Spleen (tissue), 7 donors: ENCODE measurements around the gene CASP3.
"Not testable (repeated sequence)": the region's sequence is repeated elsewhere in the genome, so short reads cannot be mapped to it uniquely, and the experiment has no call there.

Experiments
- CTCF ChIP-seq, 11 experiments: fragments of 200-600 bp in 7 of 11; fragments of 450-650 bp in 4 of 11; sonication (generic) in 4 of 11; IDR thresholded peaks in 8 of 11; conservative IDR thresholded peaks in 3 of 11; 1 replicate in 7 of 11; 2 replicates in 4 of 11; pipeline versions ENCODE4 v1.4.0 to v1.8.0; 2016 to 2021; ENCODE audit warnings: antibody characterized with exemption in 11 of 11, inconsistent platforms in 4 of 11, mild to moderate bottlenecking in 1 of 11
- POLR2A ChIP-seq, 3 donors: fragments of 450-650 bp; IDR thresholded peaks; one replicate each; pipeline ENCODE4 v1.5.1; 2017; ENCODE audit warnings: antibody characterized with exemption in 3 of 3, mild to moderate bottlenecking in 1 of 3
- donor health status: DM: no; HTN: no; CAD: no; lungs with moderate emphysema.
- donor health status: DM: no; HTN: no; CAD: no.
- donor health status: DM: no; HTN: no; CAD: no.

GRCh38 chr4:184607429-184607828 lies 41.8 kb downstream of the CASP3 start:
- TF ChIP-seq POLR2A (IDR thresholded peaks at IDR 0.05); CTCF (IDR thresholded peaks at IDR 0.05 in 8 of 11, conservative IDR thresholded peaks at IDR 0.05 in 3 of 11): not testable (repeated sequence)
